ENCODE results near the gene MICALL1.

MICALL1 gene

GRCh38 chr22:37931893-37932389 lies 25.8 kb downstream of the MICALL1 start:
- no peaks in the 10 kb centered on the region for H3K9me3 ChIP-seq (ENCODE audit: insufficient read depth, low read length, severe bottlenecking)
- H3K27me3 ChIP-seq (ENCODE audit: insufficient read depth, low read length, poor library complexity) = no peaks in the 10 kb centered on the region
- TF ChIP-seq, protein P1, sequence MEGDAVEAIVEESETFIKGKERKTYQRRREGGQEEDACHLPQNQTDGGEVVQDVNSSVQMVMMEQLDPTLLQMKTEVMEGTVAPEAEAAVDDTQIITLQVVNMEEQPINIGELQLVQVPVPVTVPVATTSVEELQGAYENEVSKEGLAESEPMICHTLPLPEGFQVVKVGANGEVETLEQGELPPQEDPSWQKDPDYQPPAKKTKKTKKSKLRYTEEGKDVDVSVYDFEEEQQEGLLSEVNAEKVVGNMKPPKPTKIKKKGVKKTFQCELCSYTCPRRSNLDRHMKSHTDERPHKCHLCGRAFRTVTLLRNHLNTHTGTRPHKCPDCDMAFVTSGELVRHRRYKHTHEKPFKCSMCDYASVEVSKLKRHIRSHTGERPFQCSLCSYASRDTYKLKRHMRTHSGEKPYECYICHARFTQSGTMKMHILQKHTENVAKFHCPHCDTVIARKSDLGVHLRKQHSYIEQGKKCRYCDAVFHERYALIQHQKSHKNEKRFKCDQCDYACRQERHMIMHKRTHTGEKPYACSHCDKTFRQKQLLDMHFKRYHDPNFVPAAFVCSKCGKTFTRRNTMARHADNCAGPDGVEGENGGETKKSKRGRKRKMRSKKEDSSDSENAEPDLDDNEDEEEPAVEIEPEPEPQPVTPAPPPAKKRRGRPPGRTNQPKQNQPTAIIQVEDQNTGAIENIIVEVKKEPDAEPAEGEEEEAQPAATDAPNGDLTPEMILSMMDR (IDR thresholded peaks at IDR 0.05; ENCODE audit: borderline replicate concordance, extremely low read depth, low read length, poor library complexity, severe bottlenecking) = no peak
- no peak for TF ChIP-seq EZH2 (IDR thresholded peaks at IDR 0.05; ENCODE audit: borderline replicate concordance, low read depth, low read length, severe bottlenecking)
- DNase-seq = no peak
- H3K4me1 ChIP-seq (ENCODE audit: insufficient read depth, low read length) = peaks cover 3% of the 10 kb centered on the region; the same call in 1 of the 2 replicates
- no peak for ATAC-seq (ENCODE audit: insufficient read depth, low read depth)
- no peaks in the 10 kb centered on the region; the same call in 1 of the 2 replicates for H4K20me1 ChIP-seq (ENCODE audit: insufficient read depth, low read length)
- no peak overlapping the region for H3K27ac ChIP-seq (ENCODE audit: low read length)
- no peaks in the 10 kb centered on the region for H3K79me2 ChIP-seq (ENCODE audit: insufficient read depth, low read length)
- H3K4me3 ChIP-seq (ENCODE audit: low read depth in 1 of 2, low read length in 2 of 2) = no peak overlapping the region
- H2AFZ ChIP-seq (ENCODE audit: low read depth, low read length) = no peak overlapping the region
- no peak overlapping the region for H3K4me2 ChIP-seq (ENCODE audit: insufficient read depth, low read length)
- no peak overlapping the region for H3K9ac ChIP-seq (ENCODE audit: low read depth, low read length)
- H3K36me3 ChIP-seq (ENCODE audit: insufficient read depth, low read length) = peaks cover 34% of the 10 kb centered on the region

DNA sequence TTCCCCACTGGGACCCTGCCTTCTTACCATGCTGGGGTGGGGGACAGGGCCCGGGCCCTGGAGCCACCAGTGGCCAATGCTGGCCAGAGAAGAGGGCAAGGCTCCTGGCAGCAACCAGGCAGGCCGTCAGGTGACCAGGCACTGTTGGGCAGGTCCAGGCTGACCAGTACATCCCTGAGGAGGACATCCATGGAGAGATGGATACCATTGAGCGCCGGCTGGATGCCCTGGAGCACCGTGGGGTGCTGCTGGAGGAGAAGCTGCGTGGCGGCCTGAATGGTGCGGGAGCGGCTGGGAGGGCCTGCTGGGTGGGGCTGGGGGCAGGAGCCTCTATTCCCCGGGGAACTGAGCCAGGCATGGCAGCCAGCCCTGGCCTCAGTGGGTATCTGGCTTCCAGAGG lies 26.3 kb downstream of the MICALL1 start:
- Histone ChIP-seq H3K79me2 (ENCODE audit: insufficient read depth, low read length) (no peaks in the 10 kb centered on the region), H3K4me1 (ENCODE audit: insufficient read depth, low read length) (peaks cover 3% of the 10 kb centered on the region; the same call in 1 of the 2 replicates), H3K9ac (ENCODE audit: low read depth, low read length) (no peak overlapping the region), H3K36me3 (ENCODE audit: insufficient read depth, low read length) (peaks cover 33% of the 10 kb centered on the region), H3K4me3 (ENCODE audit: low read depth in 1 of 2, low read length in 2 of 2) (no peak overlapping the region), H3K9me3 (ENCODE audit: insufficient read depth, low read length, severe bottlenecking) (no peaks in the 10 kb centered on the region), H2AFZ (ENCODE audit: low read depth, low read length) (no peak overlapping the region), H4K20me1 (ENCODE audit: insufficient read depth, low read length) (no peaks in the 10 kb centered on the region; the same call in 1 of the 2 replicates), H3K4me2 (ENCODE audit: insufficient read depth, low read length) (no peak overlapping the region), H3K27ac (ENCODE audit: low read length) (no peak overlapping the region), H3K27me3 (ENCODE audit: insufficient read depth, low read length, poor library complexity) (no peaks in the 10 kb centered on the region)
- DNase-seq (no peak), ATAC-seq (ENCODE audit: insufficient read depth, low read depth) (no peak)
- TF ChIP-seq EZH2 (IDR thresholded peaks at IDR 0.05; ENCODE audit: borderline replicate concordance, low read depth, low read length, severe bottlenecking) = no peak
- TF ChIP-seq, protein P1 (IDR thresholded peaks at IDR 0.05; ENCODE audit: borderline replicate concordance, extremely low read depth, low read length, poor library complexity, severe bottlenecking) = no peak

DNA sequence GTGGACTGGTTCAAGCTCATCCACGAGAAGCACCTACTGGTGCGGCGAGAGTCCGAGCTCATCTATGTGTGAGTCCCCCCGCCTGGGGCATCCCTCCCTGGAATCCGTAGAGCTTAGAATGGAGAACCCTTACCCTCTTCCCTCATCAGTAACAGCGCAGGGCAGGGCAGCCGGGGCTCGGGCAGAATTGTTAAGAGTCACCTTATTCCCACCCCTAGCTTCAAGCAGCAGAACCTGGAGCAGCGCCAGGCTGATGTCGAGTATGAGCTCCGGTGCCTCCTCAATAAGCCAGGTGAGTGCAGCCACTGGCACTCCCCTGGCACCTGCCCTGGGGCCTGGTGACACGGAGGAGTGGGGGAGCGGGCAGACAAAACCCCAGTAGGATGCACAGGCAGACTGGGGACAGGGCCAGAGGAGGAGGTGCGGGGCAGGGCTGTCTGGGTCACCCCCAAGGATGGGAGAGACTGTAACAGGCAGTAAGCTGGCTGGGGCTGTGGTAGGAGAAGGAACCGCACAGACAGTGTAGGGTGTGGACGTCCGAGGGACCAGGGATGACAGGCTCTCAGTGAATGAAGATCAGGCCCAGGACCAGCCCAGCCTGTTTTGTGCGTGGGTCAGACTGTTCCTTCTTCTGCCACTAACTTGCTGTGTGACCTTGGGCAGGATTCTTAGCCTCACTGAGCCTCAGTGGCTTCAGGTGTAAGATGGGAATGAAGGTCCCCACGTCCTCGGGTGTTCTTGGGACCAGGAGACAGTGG lies 26.9 kb downstream of the MICALL1 start:
- Histone ChIP-seq H3K9ac (ENCODE audit: low read depth, low read length) (no peak overlapping the region), H3K4me1 (ENCODE audit: insufficient read depth, low read length) (peaks cover 3% of the 10 kb centered on the region; the same call in 1 of the 2 replicates), H3K27me3 (ENCODE audit: insufficient read depth, low read length, poor library complexity) (no peaks in the 10 kb centered on the region), H3K36me3 (ENCODE audit: insufficient read depth, low read length) (peaks cover 35% of the 10 kb centered on the region), H4K20me1 (ENCODE audit: insufficient read depth, low read length) (no peaks in the 10 kb centered on the region; the same call in 1 of the 2 replicates), H3K4me3 (ENCODE audit: low read depth in 1 of 2, low read length in 2 of 2) (no peak overlapping the region), H3K4me2 (ENCODE audit: insufficient read depth, low read length) (no peak overlapping the region), H3K9me3 (ENCODE audit: insufficient read depth, low read length, severe bottlenecking) (no peaks in the 10 kb centered on the region), H3K79me2 (ENCODE audit: insufficient read depth, low read length) (no peaks in the 10 kb centered on the region), H2AFZ (ENCODE audit: low read depth, low read length) (no peak overlapping the region), H3K27ac (ENCODE audit: low read length) (no peak overlapping the region)
- ATAC-seq (ENCODE audit: insufficient read depth, low read depth) (no peak), DNase-seq (no peak)
- TF ChIP-seq, protein P1 (IDR thresholded peaks at IDR 0.05; ENCODE audit: borderline replicate concordance, extremely low read depth, low read length, poor library complexity, severe bottlenecking) = no peak
- TF ChIP-seq EZH2 (IDR thresholded peaks at IDR 0.05; ENCODE audit: borderline replicate concordance, low read depth, low read length, severe bottlenecking) = no peak
